GM18526 (cell line): ENCODE measurements around the gene MIPOL1.

Experiments used
- POLR2A ChIP-seq: IDR thresholded peaks from 3 replicates; pipeline ENCODE4 v1.6.1; 2011; ENCODE audit not compliant: insufficient read length; ENCODE audit errors: extremely low read depth

MIPOL1 gene

DNA sequence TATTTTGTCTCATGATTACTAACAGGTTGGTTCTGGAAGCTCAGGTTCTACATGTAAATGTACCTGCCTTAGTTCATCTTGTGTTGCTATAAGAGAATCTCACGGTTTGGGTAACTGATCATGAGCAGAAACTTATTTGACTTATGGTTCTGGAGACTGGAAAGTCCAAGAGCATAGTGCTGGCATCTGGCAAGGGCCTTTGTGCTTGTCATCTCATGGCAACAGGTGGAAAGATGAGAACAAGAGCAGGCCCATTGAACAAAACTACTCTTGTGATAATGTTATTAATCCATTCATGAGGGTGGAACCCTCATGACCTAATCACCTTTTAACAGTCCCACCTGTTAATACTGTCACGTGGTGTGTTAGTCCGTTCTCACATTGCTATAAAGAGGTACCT, 23.3 kb downstream of the MIPOL1 start:
- no peak for TF ChIP-seq POLR2A

GRCh38 chr14:37223947-37224474, 26.3 kb downstream of the MIPOL1 start:
- no peak for TF ChIP-seq POLR2A

- TF ChIP-seq POLR2A, result no peak
These were observed 32.9 kb downstream of the MIPOL1 start for GRCh38 chr14:37230551-37231194.

DNA sequence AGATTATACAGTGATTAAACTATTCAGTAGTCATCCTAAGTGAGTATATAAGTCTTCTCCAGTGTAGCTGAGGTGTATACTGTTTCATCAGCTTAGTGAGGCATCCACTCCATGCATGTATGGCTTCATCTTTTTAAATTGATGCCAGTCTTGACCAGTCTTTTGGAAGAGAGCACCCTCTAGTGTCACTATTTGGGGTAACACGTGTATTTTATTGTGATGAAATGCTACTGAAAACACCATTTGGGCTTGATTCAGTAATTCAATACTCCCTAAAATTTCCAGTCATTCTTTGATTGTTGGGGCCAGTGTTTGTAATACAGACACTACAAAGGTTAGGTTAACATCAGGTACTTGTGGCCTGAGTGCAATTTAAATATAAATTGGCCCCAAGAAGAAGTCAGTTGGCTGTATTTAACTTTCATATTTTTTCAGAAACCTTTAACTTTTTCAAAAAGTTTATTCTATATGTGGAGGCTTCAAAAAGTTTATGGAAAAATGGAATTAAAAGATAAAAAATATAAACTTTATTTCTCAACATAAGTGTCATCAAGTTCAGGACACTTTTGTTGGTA, 35.3 kb downstream of the MIPOL1 start:
- TF ChIP-seq POLR2A, result no peak

DNA sequence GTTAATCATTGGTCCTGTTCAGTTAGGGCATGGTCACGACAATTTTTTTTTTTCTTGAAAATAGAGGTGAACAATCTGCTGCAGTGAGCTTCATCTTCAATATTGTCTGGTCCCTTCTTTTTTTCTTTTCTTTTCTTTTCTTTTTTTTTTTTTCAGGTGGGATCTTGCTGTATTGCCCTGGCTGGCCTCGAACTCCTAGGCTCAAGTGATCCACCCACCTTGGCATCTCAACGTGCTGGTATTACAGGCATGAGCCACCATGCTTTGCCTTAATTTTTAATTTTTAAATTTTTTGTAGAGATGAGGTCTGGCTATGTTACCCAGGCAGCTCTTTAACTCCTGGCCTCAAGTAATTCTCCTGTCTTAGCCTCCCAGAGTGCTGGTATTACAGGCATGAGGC, 36.5 kb downstream of the MIPOL1 start:
- no peak for TF ChIP-seq POLR2A

DNA sequence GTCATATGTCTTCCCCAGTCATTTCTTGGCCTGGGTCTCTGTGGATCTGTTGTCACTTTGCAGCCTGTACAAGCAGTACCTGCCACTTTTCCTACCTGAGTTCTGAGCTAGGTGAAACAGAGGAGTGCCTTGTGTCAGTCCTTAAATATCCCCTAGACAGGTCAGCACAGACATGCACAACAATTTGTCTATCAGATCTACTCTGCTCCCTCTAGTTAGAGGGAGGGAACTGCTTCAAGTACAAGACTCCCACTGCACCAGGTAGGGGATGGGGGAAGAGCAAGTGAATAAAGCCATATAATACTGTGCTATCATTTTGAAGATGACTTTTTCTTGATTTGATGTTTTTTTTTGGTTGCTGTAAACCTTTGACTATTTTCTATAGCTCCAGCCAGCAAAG, 39.4 kb downstream of the MIPOL1 start:
- TF ChIP-seq POLR2A, result no peak

DNA sequence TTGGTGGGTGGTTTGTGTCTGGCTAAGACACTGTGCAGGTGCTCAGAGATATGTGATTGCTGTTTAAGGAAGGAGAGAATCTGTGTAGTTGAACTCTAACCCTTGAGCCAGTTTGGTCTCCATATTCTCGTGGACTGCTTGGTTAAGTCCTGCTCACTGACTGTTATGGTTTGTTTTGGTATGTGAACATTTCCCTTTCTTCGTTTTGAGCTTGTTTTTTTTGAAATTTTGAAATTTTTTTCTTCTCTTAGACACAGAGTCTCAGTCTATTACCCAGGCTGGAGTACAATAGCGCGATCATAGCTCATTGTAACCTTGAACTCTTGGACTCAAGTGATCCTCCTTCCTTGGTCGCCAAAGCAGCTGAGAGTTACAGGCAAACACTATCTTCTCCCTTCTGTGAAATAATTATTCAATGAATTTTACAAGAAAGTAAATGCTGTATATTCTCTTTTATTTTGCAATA, 40.0 kb downstream of the MIPOL1 start:
- no peak for TF ChIP-seq POLR2A

- TF ChIP-seq POLR2A, result no peak
These were observed 43.5 kb downstream of the MIPOL1 start for GRCh38 chr14:37241198-37241597.

GRCh38 chr14:37246427-37246829, 48.7 kb downstream of the MIPOL1 start:
- no peak for TF ChIP-seq POLR2A

DNA sequence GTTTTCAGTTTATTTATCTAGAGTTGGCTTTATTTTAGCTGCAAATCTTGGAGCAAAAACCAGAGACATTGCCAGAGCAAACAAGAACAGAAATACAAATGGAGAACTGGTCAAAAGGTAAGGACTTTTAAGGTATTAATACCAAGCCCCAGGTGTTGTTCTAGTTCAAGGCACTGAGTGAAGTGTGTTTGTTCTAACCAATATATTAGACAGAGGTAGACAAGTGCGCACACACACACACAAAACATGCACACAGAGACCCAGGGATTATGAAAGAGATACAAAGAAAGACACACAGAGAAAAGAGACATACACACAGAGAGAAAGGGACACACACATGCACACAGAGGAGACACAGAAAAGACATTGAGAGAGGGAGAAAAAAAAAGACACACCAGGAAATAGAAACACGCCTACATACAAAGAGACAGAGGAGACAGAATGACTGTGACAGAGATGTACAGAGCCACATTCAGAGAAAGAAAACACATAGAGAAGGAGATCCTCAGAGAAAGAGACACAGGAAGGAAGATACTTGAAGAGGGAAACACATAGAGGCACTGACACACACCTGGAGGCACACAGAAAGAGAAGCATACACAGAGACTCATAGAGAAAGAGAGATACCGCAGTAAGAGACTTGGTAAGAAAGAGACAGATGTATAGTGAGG, 50.2 kb downstream of the MIPOL1 start:
- no peak for TF ChIP-seq POLR2A

DNA sequence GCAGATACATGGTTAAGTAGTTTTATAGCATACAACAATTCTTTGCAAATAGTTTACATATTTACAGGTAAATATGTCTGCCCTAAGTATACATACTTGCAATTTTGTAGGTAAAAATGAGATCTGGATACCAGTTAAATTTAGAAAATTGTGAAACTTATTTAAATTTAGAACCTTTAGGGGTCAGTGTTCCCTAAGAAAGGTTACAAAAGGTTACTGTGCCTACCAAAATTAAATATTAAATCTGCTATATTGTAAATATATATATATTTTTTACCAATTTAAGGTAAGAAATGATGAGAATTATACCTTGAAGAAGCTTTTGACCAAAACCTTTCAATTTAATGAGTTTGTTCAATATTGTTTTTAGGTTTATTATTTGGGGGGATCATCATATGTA, 54.0 kb downstream of the MIPOL1 start:
- TF ChIP-seq POLR2A, result no peak

GRCh38 chr14:37252434-37252833, 54.7 kb downstream of the MIPOL1 start:
- TF ChIP-seq POLR2A, result no peak

GRCh38 chr14:37253905-37254304, 56.2 kb downstream of the MIPOL1 start:
- no peak for TF ChIP-seq POLR2A

- TF ChIP-seq POLR2A, result no peak
These were observed 56.7 kb downstream of the MIPOL1 start for GRCh38 chr14:37254411-37254947.

DNA sequence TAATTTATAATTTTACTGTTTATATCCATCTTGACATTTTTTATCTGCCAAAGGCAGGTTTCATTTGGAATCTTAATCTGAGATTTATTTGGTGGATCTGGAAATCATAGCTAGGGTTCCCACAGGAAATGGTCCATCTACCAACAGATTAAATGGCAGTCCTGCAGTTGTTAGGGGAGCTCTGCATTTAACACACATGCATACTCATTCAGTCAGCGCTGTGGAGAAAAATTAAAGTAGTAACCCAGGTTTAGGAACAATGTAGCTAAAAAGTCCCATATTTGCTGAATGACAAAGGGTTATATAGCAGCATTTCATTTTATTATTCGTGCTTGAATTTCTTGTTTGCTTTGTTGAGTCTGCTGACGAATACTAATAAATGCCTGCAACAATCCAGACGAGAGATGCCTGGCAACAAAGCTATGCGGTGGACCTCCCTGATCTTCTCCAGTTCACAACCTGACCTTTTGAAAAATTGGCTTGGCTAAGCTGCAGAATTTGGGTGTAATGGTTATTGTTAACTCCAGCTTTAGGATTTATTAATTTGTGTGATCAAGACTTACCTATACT, 59.8 kb downstream of the MIPOL1 start:
- TF ChIP-seq POLR2A, result no peak

DNA sequence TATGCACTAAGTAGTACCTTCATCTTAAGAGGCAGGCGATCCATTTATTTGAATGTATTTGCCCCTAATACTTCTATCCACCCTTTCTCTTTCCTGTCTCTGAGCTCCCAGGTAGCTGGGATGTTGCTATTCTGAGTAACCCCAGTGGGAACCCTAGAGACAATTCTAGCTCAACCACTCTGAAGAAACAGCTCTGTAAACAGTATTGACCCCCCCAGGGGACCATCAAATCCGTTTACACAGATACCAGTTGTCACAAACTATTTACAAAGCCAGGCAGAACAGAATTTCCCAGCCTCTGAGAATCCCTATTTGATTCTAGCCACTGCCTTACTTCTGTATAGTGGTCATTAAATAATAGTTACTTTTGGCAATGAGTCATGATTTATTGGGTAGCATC, 64.9 kb downstream of the MIPOL1 start:
- TF ChIP-seq POLR2A, result no peak
